GM12891 (cell line): ENCODE measurements around the gene DLGAP1.

Source experiments
- DNase-seq: peaks from one replicate; pipeline ENCODE4 v3.0.0; 2011; ENCODE audit warnings: low spot score; ENCODE audit not compliant: insufficient read length
- FAIRE-seq: peaks from 2 replicates; lab custom pipeline; 2011; peaks lifted over from hg19 to GRCh38; lab: Jason Lieb, UNC
- PAX5 ChIP-seq: IDR thresholded peaks from 2 replicates; pipeline ENCODE4 v1.6.1; 2011; ENCODE audit warnings: low read length, moderate library complexity, mild to moderate bottlenecking; ENCODE audit not compliant: insufficient read depth, severe bottlenecking
- POLR2A ChIP-seq: IDR thresholded peaks from 2 replicates; pipeline ENCODE4 v1.6.1; 2011; ENCODE audit warnings: low read depth, low read length, control low read depth
- POLR2AphosphoS5 ChIP-seq: IDR thresholded peaks from 2 replicates; pipeline ENCODE4 v1.6.1; 2011; ENCODE audit warnings: low read depth, low read length, control low read depth
- POU2F2 ChIP-seq: IDR thresholded peaks from 2 replicates; pipeline ENCODE4 v1.6.1; 2011; ENCODE audit warnings: low read depth, mild to moderate bottlenecking, control low read depth, low read length, moderate library complexity
- SPI1 ChIP-seq: IDR thresholded peaks from 2 replicates; pipeline ENCODE4 v1.6.1; 2011; ENCODE audit warnings: low read depth, low read length, control low read depth
- TAF1 ChIP-seq: IDR thresholded peaks from 2 replicates; pipeline ENCODE4 v1.6.1; 2011; ENCODE audit warnings: low read depth, low read length, control low read depth

Gene DLGAP1

DNA sequence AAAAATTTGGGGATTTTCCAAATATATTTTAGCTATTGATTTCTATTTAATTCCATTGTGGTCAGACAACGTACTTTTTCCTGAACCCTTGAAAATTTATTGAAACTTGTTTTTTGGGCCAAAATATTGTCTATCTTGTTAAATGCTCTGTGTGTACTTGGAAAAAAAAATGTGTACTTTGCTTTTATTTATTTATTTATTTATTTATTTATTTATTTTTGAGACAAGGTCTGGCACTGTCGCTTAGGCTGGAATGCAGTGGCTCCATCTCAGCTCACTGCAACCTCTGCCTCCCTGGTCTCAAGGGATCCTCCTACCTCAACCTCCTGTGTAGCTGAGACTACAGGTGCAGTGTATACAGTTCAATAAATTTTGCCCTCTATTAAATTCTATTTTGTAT, 910.6 kb downstream of the DLGAP1 start:
- FAIRE-seq = no peak
- no peak for DNase-seq

DNA sequence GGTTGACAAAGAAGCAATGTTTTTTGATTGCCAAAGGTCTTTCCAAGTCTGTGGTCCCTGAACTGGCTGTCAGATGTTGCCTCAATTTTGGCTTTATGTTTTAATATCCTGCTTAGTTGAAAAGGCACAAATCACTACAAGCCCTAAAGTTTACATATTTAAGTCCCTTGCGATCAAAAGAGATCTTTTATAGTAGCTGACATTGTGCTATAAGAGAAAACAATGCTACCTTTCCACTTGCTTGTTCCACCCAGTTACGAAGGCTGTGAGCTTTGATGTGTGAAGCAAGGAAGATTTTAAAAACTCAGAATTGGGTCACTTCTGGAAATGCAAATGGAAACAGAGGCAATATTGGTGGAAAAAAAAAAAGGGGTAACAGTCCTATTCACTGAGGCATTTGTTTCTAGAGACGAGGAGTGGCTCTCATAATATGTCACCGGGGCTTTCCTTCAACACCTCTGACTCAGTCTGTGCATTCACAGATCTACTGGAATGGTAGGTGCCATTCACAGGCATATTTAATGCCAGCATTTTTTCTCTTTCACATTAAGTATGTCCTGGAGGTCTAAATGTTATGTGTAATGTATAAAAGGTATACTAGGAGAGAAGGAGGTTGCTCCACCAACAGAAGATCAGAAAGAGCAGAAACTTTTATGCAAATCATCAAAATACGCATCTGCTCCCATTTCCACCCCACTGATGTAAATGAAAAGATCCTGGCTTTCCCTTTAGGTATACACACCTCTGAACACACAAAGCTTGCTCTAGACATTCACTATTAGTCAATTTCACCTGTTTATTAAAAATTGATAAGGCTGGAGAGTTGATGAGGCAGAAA, 913.3 kb downstream of the DLGAP1 start:
- TF ChIP-seq SPI1 = no peak
- TF ChIP-seq POU2F2 = no peak
- no peak for TF ChIP-seq POLR2AphosphoS5
- TF ChIP-seq POLR2A = no peak
- no peak for TF ChIP-seq PAX5
- TF ChIP-seq TAF1 = no peak
- FAIRE-seq (no peak), DNase-seq (no peak)

More for the DNA sequence above, 910.6 kb downstream of the DLGAP1 start:
- TF ChIP-seq SPI1 (no peak), POU2F2 (no peak), TAF1 (no peak), POLR2AphosphoS5 (no peak), PAX5 (no peak), POLR2A (no peak)

DNA sequence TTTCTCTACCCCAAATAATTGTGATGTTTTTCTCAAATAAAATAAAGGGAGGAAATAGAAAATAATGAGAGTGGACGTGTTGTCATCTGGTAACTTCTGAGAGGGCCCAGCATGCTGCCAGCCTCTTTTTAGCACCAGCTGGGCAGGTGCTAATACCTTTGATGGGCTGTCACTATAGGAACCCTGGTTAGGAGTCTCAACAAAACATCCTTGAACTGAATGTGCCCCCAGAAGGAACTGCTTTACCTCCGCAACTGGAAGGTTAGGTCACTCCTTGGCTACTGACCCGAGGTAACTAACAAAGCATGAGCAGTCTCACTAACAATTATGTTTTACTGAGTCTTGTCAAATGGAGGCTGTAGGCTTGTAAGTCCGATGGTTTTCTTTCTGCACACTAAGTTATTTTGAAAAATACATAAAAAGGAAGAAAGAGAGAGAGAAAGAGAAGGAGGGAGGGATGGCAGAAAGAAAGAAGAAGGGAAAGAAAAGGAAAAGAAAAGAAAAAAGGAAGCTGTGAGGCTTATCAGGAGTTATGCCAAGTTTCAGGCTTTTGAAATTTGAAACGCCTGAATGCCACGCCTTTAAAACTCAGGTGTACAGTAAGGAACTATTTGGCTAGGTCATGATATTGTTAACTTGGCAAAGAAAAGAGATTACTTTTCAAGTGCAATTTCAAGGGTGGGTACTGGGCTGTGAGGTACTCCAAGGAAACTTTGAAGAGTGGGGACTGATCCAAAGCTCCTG, 914.1 kb downstream of the DLGAP1 start:
- TF ChIP-seq PAX5 (no peak), POU2F2 (no peak), TAF1 (no peak), SPI1 (no peak), POLR2AphosphoS5 (no peak)
- no peak for FAIRE-seq
- DNase-seq = no peak

DNA sequence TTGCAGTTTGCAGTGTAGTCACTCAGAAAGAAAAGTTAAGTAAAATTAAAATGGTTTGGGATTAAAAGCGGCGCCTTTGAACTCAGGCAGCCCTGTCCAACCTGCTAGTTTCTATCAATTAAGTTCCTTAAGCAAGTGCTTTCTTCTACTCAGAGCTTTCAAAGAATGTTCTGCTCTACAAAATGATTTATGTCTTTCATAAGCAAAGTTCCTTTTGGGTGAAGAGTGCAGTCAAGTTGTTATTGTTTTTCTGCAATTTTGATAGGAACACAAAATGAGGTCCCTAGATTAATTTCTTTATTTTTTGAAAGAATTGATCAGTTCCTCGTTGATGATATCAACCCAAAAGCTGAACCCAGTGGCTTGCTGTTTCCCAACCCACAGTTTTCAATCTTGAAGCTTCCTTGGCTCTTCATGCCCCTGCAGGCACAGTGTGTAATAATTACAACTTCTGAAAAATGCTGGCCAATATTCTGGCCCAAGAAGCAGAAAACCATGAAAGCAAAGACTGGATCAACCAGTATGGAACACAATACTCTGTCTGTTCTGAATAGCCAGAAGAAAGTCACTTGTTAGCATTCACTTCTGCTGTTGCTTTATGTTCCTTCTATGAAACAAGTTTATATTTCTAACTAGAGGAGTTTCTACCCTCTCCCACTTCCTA, 916.0 kb downstream of the DLGAP1 start:
- TF ChIP-seq POLR2AphosphoS5 (no peak), PAX5 (no peak), TAF1 (no peak), SPI1 (no peak), POLR2A (no peak), POU2F2 (no peak)
- no peak for FAIRE-seq
- no peak for DNase-seq

DNA sequence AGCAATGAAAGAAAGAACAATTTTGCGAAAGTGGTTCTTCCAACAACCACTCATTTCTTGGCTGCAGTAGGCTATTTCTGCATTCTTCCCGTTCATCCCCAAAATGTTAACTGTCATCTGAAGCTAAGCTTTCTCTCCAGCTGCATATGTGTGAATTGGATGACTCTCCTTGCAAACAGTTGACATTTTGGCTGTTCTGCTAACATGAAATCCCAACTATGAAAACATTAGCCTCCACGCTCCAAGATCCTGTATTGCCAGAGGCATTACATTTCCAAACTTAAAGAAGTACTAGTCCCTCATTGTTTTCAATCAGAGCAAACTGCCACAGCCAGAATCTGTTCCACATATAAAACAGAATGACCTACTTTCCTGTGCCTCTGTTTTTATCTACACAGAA, 916.7 kb downstream of the DLGAP1 start:
- FAIRE-seq (no peak), DNase-seq (no peak)
- TF ChIP-seq POU2F2 (no peak), POLR2A (no peak), POLR2AphosphoS5 (no peak), SPI1 (no peak), TAF1 (no peak), PAX5 (no peak)

DNA sequence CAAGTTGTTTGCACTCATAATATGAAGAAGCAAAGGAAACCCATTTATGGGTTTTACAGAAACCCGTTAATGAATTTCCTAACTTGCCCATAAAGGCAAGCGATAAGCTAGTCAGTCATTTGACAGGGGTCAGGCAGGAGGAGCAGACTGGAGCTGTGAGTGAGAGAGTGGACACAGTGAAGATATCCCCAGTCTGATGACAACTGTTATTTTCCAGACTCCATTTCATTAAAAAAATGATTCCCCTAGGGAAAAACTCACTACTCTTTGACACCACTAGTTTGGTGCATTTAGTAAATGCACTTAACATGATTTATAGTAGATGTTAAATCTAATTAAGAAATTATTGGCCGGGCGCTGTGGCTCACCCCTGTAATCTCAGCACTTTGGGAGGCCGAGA, 924.3 kb downstream of the DLGAP1 start:
- DNase-seq (no peak), FAIRE-seq (no peak)
- no peak for TF ChIP-seq SPI1
- no peak for TF ChIP-seq PAX5
- TF ChIP-seq POLR2A = no peak
- no peak for TF ChIP-seq POU2F2
- no peak for TF ChIP-seq TAF1
- TF ChIP-seq POLR2AphosphoS5 = no peak

DNA sequence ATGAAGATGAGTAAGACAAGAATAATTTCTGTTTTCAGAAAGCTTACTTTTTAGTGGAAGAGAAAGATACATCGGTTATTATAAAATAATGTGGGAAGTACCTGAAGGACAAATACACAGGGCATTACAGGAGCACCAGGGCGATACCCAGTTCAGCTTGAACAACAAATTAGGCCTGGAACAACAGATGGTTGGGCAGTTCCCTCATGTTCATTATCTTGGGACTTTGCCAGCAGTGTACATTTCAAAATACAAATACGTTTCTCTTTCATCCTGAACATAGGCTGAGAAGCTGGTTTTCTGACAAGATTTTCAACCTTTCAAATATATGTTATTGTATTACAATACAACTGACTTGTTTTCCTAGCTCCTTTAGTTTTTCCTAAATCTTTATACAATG, 925.5 kb downstream of the DLGAP1 start:
- TF ChIP-seq POLR2A (no peak), POU2F2 (no peak), PAX5 (no peak), TAF1 (no peak), SPI1 (no peak), POLR2AphosphoS5 (no peak)
- no peak for FAIRE-seq
- no peak for DNase-seq

DNA sequence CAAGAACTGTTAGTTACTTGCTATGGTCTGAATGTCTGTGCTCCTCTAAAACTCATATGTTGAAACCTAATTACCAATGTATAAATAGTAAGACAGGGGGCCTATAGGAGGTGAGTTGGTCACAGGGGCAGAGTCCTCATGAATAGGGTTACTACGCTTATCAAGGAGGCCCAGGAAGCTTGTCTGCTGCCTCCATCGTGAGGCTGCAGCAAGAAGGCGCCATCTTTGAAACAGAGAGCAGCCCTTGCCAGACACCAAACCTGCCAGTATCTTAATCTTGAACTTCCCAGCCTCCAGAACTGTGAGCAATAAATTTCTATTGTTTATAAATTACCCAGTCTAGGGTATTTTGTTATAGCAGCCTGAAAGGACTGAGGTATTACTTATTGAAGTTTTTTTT, 926.0 kb downstream of the DLGAP1 start:
- no peak for FAIRE-seq
- TF ChIP-seq PAX5 (no peak), POLR2AphosphoS5 (no peak), POLR2A (no peak), SPI1 (no peak), TAF1 (no peak), POU2F2 (no peak)
- no peak for DNase-seq

DNA sequence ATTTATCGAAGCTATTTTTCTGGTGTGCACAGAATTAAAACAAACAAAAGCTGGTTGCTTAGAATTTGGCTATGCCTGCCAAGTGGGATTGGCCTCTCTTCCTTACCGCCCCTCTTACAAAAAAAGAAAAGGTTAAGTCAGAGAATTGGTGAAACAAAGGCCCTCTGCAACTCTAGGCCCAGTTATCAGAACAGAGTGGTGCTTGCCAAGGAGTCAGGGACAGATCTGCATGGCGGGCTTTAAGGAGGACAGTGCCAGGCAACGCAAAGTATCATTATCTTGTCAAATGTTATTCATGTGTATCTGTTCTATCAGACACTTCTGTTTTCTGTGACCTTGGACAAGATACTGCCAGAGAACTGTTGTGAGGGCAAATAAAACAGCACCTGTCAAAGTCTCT, 926.9 kb downstream of the DLGAP1 start:
- FAIRE-seq (no peak), DNase-seq (no peak)

More for the DNA sequence above, 926.9 kb downstream of the DLGAP1 start:
- no peak for TF ChIP-seq POU2F2
- TF ChIP-seq SPI1 = no peak
- no peak for TF ChIP-seq TAF1
- no peak for TF ChIP-seq POLR2AphosphoS5
- no peak for TF ChIP-seq POLR2A
- TF ChIP-seq PAX5 = no peak
